BLaER1 (cell line): ENCODE measurements around the gene CNBD2.
"Not testable (repeated sequence)": the region's sequence is repeated elsewhere in the genome, so short reads cannot be mapped to it uniquely, and the experiment has no call there.

Experiments used
- H3K27ac ChIP-seq: shearing (Covaris generic); formaldehyde crosslinking; 2 replicates; pipeline ENCODE4 v1.8.1; 2022
- H3K27me3 ChIP-seq: shearing (Covaris generic); formaldehyde crosslinking; 2 replicates; pipeline ENCODE4 v1.8.1; 2022
- H3K36me3 ChIP-seq: shearing (Covaris generic); formaldehyde crosslinking; 2 replicates; pipeline ENCODE4 v1.8.1; 2022
- H3K4me1 ChIP-seq: shearing (Covaris generic); formaldehyde crosslinking; 2 replicates; pipeline ENCODE4 v1.8.1; 2022
- H3K4me2 ChIP-seq: shearing (Covaris generic); formaldehyde crosslinking; 2 replicates; pipeline ENCODE4 v1.8.1; 2022
- H3K4me3 ChIP-seq: shearing (Covaris generic); formaldehyde crosslinking; 2 replicates; pipeline ENCODE4 v1.8.1; 2022
- H3K9ac ChIP-seq: shearing (Covaris generic); formaldehyde crosslinking; 2 replicates; pipeline ENCODE4 v1.8.1; 2022
- H3K9me3 ChIP-seq: shearing (Covaris generic); formaldehyde crosslinking; 2 replicates; pipeline ENCODE4 v1.8.1; 2022
- H4K20me1 ChIP-seq: shearing (Covaris generic); formaldehyde crosslinking; 2 replicates; pipeline ENCODE4 v1.8.1; 2022
- Cebpa-rat ChIP-seq: shearing (Covaris generic); IDR thresholded peaks from 2 replicates; pipeline ENCODE4 v1.8.1; 2022

Gene CNBD2

GRCh38 chr20:36043892-36044515 is 75.6 kb downstream of the CNBD2 start:
- TF ChIP-seq Cebpa-rat, result no peak
- no peaks in the 10 kb centered on the region for H3K27me3 ChIP-seq
- peaks cover 10% of the 10 kb centered on the region; the same call in 1 of the 2 replicates for H3K4me1 ChIP-seq
- H4K20me1 ChIP-seq, result peaks cover 56% of the 10 kb centered on the region
- no peak overlapping the region for H3K4me2 ChIP-seq
- peaks cover 20% of the 10 kb centered on the region for H3K36me3 ChIP-seq
- H3K27ac ChIP-seq, result no peak overlapping the region
- H3K9me3 ChIP-seq, result no peaks in the 10 kb centered on the region
- no peak overlapping the region for H3K4me3 ChIP-seq
- no peak overlapping the region for H3K9ac ChIP-seq

DNA sequence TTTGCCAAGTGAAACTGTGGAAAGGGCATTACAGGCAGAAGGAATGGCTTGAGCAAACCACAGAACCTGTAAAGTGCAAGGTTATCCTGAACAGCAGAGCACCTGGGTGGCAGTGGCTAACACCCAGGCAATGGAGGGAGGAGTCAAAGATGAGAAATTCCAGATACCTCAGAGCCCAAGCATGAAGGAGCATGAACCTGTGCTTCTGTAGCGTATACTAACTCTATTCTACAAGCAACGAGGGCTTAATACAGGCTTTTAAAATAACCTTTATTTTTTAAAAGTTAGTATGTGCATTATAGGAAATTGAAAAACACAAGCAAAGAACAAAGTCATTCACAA is 77.0 kb downstream of the CNBD2 start:
- H3K9ac ChIP-seq, result no peak overlapping the region
- no peaks in the 10 kb centered on the region for H3K27me3 ChIP-seq
- no peak overlapping the region for H3K4me2 ChIP-seq
- peaks cover 20% of the 10 kb centered on the region for H3K36me3 ChIP-seq
- peaks cover 69% of the 10 kb centered on the region for H4K20me1 ChIP-seq
- no peak overlapping the region for H3K27ac ChIP-seq
- peaks cover 10% of the 10 kb centered on the region; the same call in 1 of the 2 replicates for H3K4me1 ChIP-seq
- no peak for TF ChIP-seq Cebpa-rat
- no peaks in the 10 kb centered on the region for H3K9me3 ChIP-seq
- no peak overlapping the region for H3K4me3 ChIP-seq

DNA sequence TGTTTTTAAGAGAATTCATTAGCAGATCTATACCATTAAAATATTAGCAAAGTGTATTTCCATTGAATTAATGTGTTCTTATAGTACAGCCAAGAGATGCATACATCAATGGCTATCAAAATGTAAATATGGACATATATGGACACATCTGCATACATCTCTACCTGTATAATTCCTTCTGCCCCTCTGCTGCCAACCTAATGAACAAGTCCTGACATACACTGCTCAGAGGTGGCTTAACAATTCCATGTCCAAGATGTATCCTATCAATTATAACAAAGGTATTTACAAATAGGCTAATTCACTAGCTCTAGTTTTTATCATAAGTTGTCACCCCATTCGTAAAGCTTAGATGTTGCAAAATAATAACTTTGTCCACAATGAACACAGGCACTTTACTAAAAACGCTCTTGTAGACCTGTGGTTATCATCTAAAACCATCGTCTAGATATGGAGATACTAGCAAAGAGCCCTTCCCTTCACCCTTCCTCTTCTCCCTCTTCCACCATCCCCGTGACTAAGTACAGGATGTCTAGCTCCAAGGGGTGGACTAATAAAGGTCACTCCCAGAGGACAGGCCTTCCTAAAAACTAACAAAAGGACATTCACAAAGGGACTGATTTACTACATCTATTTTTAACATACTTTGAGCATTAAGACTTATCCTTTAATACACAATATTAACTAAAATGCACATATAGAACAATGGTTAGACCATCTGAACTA is 77.8 kb downstream of the CNBD2 start:
- not testable (repeated sequence) for H3K27ac ChIP-seq, H3K4me2 ChIP-seq
- H4K20me1 ChIP-seq, result peaks cover 72% of the 10 kb centered on the region

GRCh38 chr20:36049408-36049807 is 81.0 kb downstream of the CNBD2 start:
- Histone ChIP-seq H3K4me2 (peak overlapping the region; percentile 75), H3K36me3 (peaks cover 15% of the 10 kb centered on the region), H4K20me1 (peaks cover 61% of the 10 kb centered on the region), H3K4me1 (peaks cover 31% of the 10 kb centered on the region), H3K9ac (peak overlapping the region; percentile 99), H3K4me3 (peak overlapping the region; percentile 91)
- H3K27me3 ChIP-seq, H3K9me3 ChIP-seq, H3K27ac ChIP-seq: not testable (repeated sequence)

More for the DNA sequence above, 77.8 kb downstream of the CNBD2 start:
- not testable (repeated sequence) for H3K9ac ChIP-seq, H3K9me3 ChIP-seq, H3K4me3 ChIP-seq, H3K27me3 ChIP-seq
- H3K36me3 ChIP-seq, result peaks cover 20% of the 10 kb centered on the region
- peaks cover 13% of the 10 kb centered on the region for H3K4me1 ChIP-seq

DNA sequence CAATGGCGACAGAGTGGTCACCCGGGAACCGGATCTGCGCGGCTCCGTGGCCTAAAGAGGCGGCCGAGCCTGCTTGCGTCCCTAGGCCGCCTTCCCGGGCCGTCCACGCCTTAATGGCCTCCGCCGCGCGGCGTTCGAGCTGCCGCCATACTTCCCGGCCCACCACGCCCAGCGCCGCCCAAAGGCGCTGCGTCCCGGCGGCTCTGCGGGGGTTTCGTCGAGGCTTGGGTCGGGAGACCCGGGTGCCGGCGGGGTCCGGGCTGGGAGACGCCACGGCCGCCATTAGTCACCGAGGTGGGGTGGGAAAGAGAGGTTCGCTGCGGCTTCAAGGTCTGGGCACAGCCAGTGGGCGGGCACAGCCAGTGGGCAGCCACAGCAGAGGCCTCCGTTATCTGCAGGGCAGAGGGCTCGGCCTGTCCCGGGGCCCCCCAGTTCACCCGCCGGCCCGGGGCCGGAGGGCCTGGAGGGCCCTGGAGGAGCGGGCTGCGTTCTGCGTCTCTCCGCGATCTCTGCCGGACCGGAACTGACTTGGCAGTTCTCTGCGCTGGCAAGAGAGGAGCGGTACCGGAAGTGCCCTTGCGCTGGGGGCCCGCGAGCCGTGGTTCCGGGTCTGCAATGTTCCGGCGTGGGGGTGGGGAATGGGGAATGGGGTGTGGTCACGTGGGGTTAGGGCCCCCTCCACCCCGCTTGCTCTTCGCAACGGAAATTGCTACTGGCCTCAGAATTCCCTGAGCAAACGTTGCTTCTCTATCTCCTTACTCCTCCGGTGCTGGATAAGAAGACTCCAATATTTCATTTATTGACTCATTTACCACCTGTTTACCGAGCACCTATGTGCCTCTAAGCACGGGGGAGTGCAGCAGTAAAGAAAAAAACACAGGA is 82.3 kb downstream of the CNBD2 start:
- Histone ChIP-seq H3K4me2 (peak overlapping the region; percentile 75), H3K9me3 (no peaks in the 10 kb centered on the region), H3K4me3 (peak overlapping the region; percentile 91), H3K27me3 (no peaks in the 10 kb centered on the region), H3K4me1 (peaks cover 36% of the 10 kb centered on the region), H3K9ac (peak overlapping the region; percentile 99), H3K27ac (peak overlapping the region; percentile 99), H3K36me3 (peaks cover 8% of the 10 kb centered on the region), H4K20me1 (peaks cover 48% of the 10 kb centered on the region)
- TF ChIP-seq Cebpa-rat, result no peak

DNA sequence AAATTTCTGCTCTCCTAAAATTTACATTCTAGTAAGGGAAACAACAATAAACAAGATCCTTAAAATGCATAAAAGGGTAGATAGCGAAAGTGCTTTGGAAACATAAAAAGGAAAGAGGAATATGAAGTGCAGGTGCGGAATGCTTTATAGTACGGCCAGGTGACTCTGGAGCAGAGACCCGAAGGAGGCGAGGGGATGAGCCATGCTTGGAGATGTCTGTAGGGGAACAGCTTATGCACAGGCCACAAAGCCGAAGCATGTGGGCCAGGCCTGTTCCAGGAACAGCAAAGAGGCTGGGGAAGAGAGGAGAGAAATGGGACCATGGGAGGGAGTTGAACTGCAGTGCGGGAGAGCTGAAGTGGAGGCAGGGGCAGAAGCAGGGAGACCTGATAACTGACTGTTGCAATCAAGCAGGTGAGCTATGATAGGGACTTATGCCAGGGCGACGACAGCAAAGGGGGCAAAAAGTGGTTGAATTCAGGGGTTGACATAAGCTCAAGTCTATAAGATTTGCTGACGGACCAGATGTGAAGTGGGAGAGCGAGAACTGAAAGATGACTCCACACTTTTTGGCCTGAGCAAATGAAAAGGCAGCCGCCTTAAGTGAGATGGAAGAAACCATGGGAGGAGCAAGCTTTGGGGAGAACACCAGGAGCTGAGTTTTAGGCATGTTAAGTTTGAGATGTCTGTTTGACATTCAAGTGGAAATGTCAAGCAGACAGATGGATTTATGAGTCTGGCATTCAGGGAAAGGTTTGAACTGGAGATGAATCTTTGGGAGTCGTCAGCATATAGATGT is 83.1 kb downstream of the CNBD2 start:
- Histone ChIP-seq H4K20me1 (peaks cover 40% of the 10 kb centered on the region), H3K9me3 (no peaks in the 10 kb centered on the region), H3K4me3 (peak overlapping the region; percentile 91), H3K27ac (peak overlapping the region; percentile 99), H3K36me3 (peaks cover 8% of the 10 kb centered on the region), H3K9ac (peak overlapping the region; percentile 99), H3K4me1 (peaks cover 36% of the 10 kb centered on the region), H3K27me3 (no peaks in the 10 kb centered on the region), H3K4me2 (peak overlapping the region; percentile 75)
- TF ChIP-seq Cebpa-rat, result no peak

GRCh38 chr20:36052117-36052513 is 83.7 kb downstream of the CNBD2 start:
- peaks cover 34% of the 10 kb centered on the region for H4K20me1 ChIP-seq
- H3K4me3 ChIP-seq, result no peak overlapping the region
- no peaks in the 10 kb centered on the region for H3K9me3 ChIP-seq
- no peak overlapping the region for H3K4me2 ChIP-seq
- H3K4me1 ChIP-seq, result peaks cover 36% of the 10 kb centered on the region
- peaks cover 4% of the 10 kb centered on the region for H3K36me3 ChIP-seq
- TF ChIP-seq Cebpa-rat, result no peak
- H3K27me3 ChIP-seq, result no peaks in the 10 kb centered on the region
- no peak overlapping the region for H3K9ac ChIP-seq
- 0 out of 2 replicates have a peak overlapping the region, but pooled peaks have one; percentile 99 for H3K27ac ChIP-seq

DNA sequence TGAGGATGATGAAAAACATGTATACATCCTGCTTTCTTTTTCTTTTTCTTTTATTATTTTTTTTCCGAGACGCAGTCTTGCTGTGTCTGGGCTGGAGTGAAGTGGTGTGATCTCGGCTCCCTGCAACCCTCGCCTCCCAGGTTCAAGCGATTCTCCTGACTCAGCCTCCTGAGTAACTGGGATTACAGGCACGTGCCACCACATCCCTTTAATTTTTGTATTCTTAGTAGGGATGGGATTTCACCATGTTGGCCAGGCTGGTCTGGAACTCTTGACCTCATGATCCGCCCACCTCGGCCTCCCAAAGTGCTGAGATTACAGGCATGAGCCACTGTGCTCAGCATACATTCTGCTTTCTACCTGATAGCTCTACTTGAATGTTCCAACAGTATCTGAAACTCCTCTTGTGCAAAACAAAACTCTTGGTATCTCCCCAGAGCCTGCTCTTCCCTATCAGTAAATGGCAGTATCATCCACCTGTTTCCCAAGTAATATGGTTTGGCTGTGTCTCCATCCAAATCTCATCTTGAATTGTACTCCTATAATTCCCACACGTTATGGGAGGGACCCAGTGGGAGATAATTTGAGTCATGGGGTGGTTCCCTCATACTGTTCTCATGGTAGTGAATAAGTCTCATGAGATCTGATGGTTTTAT is 85.6 kb downstream of the CNBD2 start:
- not testable (repeated sequence) for H3K4me3 ChIP-seq, H3K9me3 ChIP-seq, H3K27ac ChIP-seq, H3K27me3 ChIP-seq, H3K36me3 ChIP-seq, H3K9ac ChIP-seq
- H4K20me1 ChIP-seq, result peaks cover 16% of the 10 kb centered on the region; the same call in 1 of the 2 replicates
- peak overlapping the region; percentile 51 for H3K4me2 ChIP-seq
- peaks cover 25% of the 10 kb centered on the region for H3K4me1 ChIP-seq

- H3K4me1 ChIP-seq, result peaks cover 25% of the 10 kb centered on the region
- H3K4me2 ChIP-seq, result no peak overlapping the region
- no peak overlapping the region for H3K4me3 ChIP-seq
- peaks cover 4% of the 10 kb centered on the region; the same call in 1 of the 2 replicates for H4K20me1 ChIP-seq
- no peaks in the 10 kb centered on the region for H3K36me3 ChIP-seq
- H3K9me3 ChIP-seq, result no peaks in the 10 kb centered on the region
- no peaks in the 10 kb centered on the region for H3K27me3 ChIP-seq
- H3K9ac ChIP-seq, result no peak overlapping the region
- no peak overlapping the region for H3K27ac ChIP-seq
- TF ChIP-seq Cebpa-rat, result no peak
Measured at GRCh38 chr20:36055145-36055544, 86.8 kb downstream of the CNBD2 start.
